PC-3 (cell line): Measurements from ENCODE around the gene TKFC. TPM values are rescaled to one million over a fixed set of nuclear protein-coding genes. Genes with fewer than 3 reads are reported as not detected.

Experiments
- ATAC-seq: fragments of 200-7000 bp; cut with Tn5 transposase; 2 replicates; pipeline ENCODE4 v1.9.1; 2020; ENCODE audit warnings: mild to moderate bottlenecking, moderate library complexity
- BruUV-seq: library from RNA; stranded (reverse); fragments of 400-500 nt; replicated peaks from 2 replicates; lab custom pipeline; 2021; lab: Mats Ljungman, UMichigan
- CTCF ChIA-PET: fragments of 300-600 bp; sonication (Branson Sonifier 250); formaldehyde crosslinking; loops from one replicate; lab custom pipeline; 2022; ENCODE audit warnings: antibody characterized with exemption; lab: Charles Lee
- POLR2A ChIA-PET: fragments of 300-600 bp; sonication (Branson Sonifier 250); formaldehyde crosslinking; loops from one replicate; lab custom pipeline; 2022; ENCODE audit warnings: antibody characterized with exemption; ENCODE audit not compliant: unreplicated experiment; lab: Charles Lee
- DNase-seq: peaks from one replicate; pipeline ENCODE4 v3.0.0-alpha.2; 2015
- H2AFZ ChIP-seq: fragments of 300-600 bp; sonication (generic); 2 replicates; pipeline ENCODE4 v1.6.0; 2016; ENCODE audit warnings: antibody characterized with exemption, low read length
- H3F3A ChIP-seq: fragments of 300-600 bp; sonication (generic); one replicate; pipeline ENCODE4 v1.6.0; 2017; ENCODE audit warnings: antibody characterized with exemption, low read length, control low read depth, mild to moderate bottlenecking; ENCODE audit not compliant: unreplicated experiment
- H3K27ac ChIP-seq: fragments of 300-600 bp; sonication (generic); 2 replicates; pipeline ENCODE4 v1.5.1; 2016; ENCODE audit warnings: mild to moderate bottlenecking, low read length
- H3K27me3 ChIP-seq: fragments of 300-600 bp; sonication (generic); 2 replicates; pipeline ENCODE4 v1.6.1; 2016; ENCODE audit warnings: low read length, mixed read lengths
- H3K36me3 ChIP-seq: fragments of 300-600 bp; sonication (generic); 2 replicates; pipeline ENCODE4 v1.6.1; 2016; ENCODE audit warnings: low read depth, mixed run types, low read length, mixed read lengths
- H3K4me1 ChIP-seq: fragments of 300-600 bp; sonication (generic); 2 replicates; pipeline ENCODE4 v1.5.1; 2016; ENCODE audit warnings: low read length; ENCODE audit not compliant: insufficient read depth
- H3K4me2 ChIP-seq: fragments of 300-600 bp; sonication (generic); 2 replicates; pipeline ENCODE4 v1.6.0; 2016; ENCODE audit warnings: low read length
- H3K4me3 ChIP-seq: fragments of 300-600 bp; sonication (generic); 2 replicates; pipeline ENCODE4 v1.5.1; 2016; ENCODE audit warnings: mild to moderate bottlenecking, low read length, mixed read lengths
- H3K79me2 ChIP-seq: fragments of 300-600 bp; sonication (generic); 2 replicates; pipeline ENCODE4 v1.6.1; 2017; ENCODE audit warnings: low read length, mixed read lengths
- H3K9ac ChIP-seq: fragments of 300-600 bp; sonication (generic); 2 replicates; pipeline ENCODE4 v1.6.0; 2016; ENCODE audit warnings: mild to moderate bottlenecking, low read length
- H3K9me2 ChIP-seq: fragments of 300-600 bp; sonication (generic); replicated peaks from 2 replicates; pipeline ENCODE4 v1.6.1; 2016; ENCODE audit warnings: mixed run types, low read length, mixed read lengths
- H3K9me3 ChIP-seq: fragments of 300-600 bp; sonication (generic); 2 replicates; pipeline ENCODE4 v1.6.1; 2016; ENCODE audit warnings: low read length, mixed read lengths
- H4K20me1 ChIP-seq: fragments of 300-600 bp; sonication (generic); 2 replicates; pipeline ENCODE4 v1.6.1; 2016; ENCODE audit warnings: low read length, mixed read lengths
- EZH2 ChIP-seq: fragments of 300-600 bp; sonication (generic); IDR thresholded peaks from one replicate; pipeline ENCODE4 v1.6.1; 2017; ENCODE audit warnings: antibody characterized with exemption, mild to moderate bottlenecking, low read length; ENCODE audit not compliant: unreplicated experiment
- EZH2phosphoT487 ChIP-seq: fragments of 300-600 bp; sonication (generic); IDR thresholded peaks from 2 replicates; pipeline ENCODE4 v1.6.1; 2018; ENCODE audit warnings: mild to moderate bottlenecking, antibody characterized with exemption, low read length, borderline replicate concordance
- intact Hi-C: fragments of 100-400 bp; cut with micrococcal nuclease; formaldehyde crosslinking; loops from 2 replicates; pipeline ENCODE4 v1.9.0; 2023
- total RNA-seq: library from RNA; depleted of rRNA; stranded (reverse); fragments of >200 nt; gene quantifications from 2 replicates; pipeline ENCODE4 v1.2.3, GENCODE V29; 2014
- TF ChIP-seq, protein P1 (sequence below): fragments of 300-600 bp; sonication (generic); conservative IDR thresholded peaks from 2 replicates; pipeline ENCODE4 v1.5.1; 2017; ENCODE audit warnings: antibody characterized with exemption, low read depth, mild to moderate bottlenecking, low read length

Gene TKFC
- total RNA-seq, 1 experiment from 2014 or later, result 56.9 TPM

DNA sequence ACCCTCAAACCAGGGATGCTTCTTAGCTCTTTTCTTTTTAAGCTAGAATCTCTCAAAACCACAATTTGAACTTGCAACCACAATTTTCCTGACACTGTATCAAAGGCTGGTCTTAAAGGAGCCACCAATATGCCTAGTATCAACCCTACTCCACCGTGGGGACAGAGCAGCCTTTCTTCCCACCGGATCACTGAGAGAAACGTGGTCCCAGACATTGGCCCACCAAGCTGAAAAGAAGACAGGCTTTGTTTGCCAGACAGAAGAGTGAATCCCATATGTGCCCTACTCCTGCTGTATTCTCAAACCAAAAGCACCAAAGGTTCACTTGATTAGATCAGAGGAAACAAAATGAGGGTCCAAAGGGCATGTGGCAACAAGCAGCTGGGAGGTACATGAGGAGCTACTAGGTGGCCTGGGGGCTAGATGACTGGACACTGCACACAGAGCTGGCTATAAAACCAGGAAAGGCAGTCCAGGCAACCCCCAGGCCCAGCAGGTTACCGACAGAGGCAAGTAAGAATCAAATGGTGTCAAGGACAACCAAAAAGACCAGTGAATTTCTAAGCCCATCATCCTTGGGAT lies 34.3 kb upstream of the TKFC start:
- Histone ChIP-seq H3K4me1 (peaks cover 12% of the 10 kb centered on the region), H3K27me3 (peaks cover 9% of the 10 kb centered on the region), H3K27ac (no peak overlapping the region), H3K9ac (no peak overlapping the region), H3K9me3 (no peaks in the 10 kb centered on the region), H3F3A (no peaks in the 10 kb centered on the region), H3K4me2 (no peak overlapping the region), H3K36me3 (peaks cover 52% of the 10 kb centered on the region), H3K9me2 (no peaks in the 10 kb centered on the region), H3K79me2 (no peaks in the 10 kb centered on the region), H3K4me3 (no peak overlapping the region), H2AFZ (no peak overlapping the region), H4K20me1 (no peaks in the 10 kb centered on the region)
- TF ChIP-seq, protein P1, sequence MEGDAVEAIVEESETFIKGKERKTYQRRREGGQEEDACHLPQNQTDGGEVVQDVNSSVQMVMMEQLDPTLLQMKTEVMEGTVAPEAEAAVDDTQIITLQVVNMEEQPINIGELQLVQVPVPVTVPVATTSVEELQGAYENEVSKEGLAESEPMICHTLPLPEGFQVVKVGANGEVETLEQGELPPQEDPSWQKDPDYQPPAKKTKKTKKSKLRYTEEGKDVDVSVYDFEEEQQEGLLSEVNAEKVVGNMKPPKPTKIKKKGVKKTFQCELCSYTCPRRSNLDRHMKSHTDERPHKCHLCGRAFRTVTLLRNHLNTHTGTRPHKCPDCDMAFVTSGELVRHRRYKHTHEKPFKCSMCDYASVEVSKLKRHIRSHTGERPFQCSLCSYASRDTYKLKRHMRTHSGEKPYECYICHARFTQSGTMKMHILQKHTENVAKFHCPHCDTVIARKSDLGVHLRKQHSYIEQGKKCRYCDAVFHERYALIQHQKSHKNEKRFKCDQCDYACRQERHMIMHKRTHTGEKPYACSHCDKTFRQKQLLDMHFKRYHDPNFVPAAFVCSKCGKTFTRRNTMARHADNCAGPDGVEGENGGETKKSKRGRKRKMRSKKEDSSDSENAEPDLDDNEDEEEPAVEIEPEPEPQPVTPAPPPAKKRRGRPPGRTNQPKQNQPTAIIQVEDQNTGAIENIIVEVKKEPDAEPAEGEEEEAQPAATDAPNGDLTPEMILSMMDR, result no peak
- no peak for TF ChIP-seq EZH2phosphoT487
- no peak for TF ChIP-seq EZH2
- ChIA-PET POLR2A (interaction anchor here (0.6 kb wide), 1 partner anchor 86 kb away, joined by 3 read pairs; no protein-coding TSS in a partner anchor), CTCF (no interaction called here)
- no TSS peak for BruUV-seq
- ATAC-seq, result no peak
- intact Hi-C loops, result no loop called here
- DNase-seq, result no peak

DNA sequence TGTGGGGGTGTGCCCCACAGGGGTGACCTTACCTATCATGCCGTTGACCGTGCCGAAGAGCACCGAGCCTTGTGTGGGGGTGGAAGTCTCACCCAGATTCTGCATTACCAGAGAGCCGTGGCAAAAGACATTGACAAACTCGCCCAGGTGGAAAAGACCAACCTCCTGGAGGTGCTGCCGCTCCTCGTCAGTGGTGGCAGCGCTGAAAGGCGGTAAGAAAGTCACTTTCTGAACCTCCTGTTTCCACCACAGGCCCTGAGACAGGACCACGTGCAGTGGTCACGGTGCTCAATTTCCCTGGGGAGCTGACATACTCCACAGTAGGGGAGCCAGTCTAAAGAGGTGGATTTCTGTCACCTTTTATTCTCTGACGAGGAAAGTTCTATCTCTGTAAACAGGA lies 30.5 kb upstream of the TKFC start:
- Histone ChIP-seq H3K4me2 (no peak overlapping the region), H3K9me2 (no peaks in the 10 kb centered on the region), H3K4me1 (no peaks in the 10 kb centered on the region), H4K20me1 (no peaks in the 10 kb centered on the region), H3K79me2 (no peaks in the 10 kb centered on the region), H3K27ac (no peak overlapping the region), H3K9ac (no peak overlapping the region), H3F3A (no peaks in the 10 kb centered on the region), H3K27me3 (no peaks in the 10 kb centered on the region), H3K36me3 (peaks cover 85% of the 10 kb centered on the region), H3K9me3 (no peaks in the 10 kb centered on the region), H2AFZ (no peak overlapping the region), H3K4me3 (no peak overlapping the region)
- intact Hi-C loops, result no loop called here
- ATAC-seq, result no peak
- CTCF ChIA-PET, result no interaction called here
- no TSS peak for BruUV-seq
- DNase-seq, result no peak
- no peak for TF ChIP-seq EZH2
- no peak for TF ChIP-seq EZH2phosphoT487
- TF ChIP-seq, protein P1, result no peak
- POLR2A ChIA-PET, result no interaction called here

DNA sequence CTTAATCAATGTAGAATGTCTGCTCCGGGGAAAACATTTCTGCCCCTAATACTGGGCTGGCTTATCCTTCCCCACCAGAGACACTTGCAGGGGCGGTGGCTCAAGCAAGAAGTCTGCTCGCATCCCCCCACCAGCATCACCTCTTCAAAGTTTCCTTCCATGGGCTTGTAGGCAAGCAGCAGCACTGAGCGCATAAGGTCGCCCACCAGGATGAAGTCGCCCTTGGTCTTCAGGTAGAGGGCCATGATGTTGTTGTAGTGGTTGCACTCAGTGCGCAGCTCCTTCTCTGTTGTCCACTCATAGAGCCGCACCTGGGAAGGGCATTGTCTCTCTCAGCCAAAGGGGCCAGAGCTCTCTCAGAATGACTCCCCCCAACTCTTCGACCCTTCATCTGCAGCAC lies 29.3 kb upstream of the TKFC start:
- Histone ChIP-seq H3K4me2 (no peak overlapping the region), H4K20me1 (no peaks in the 10 kb centered on the region), H3K9ac (no peak overlapping the region), H3K4me3 (no peak overlapping the region), H3K9me2 (no peaks in the 10 kb centered on the region), H3K4me1 (no peaks in the 10 kb centered on the region), H3K27ac (no peak overlapping the region), H3K36me3 (peaks cover 92% of the 10 kb centered on the region), H2AFZ (no peak overlapping the region), H3F3A (no peaks in the 10 kb centered on the region), H3K9me3 (no peaks in the 10 kb centered on the region), H3K27me3 (no peaks in the 10 kb centered on the region), H3K79me2 (no peaks in the 10 kb centered on the region)
- BruUV-seq, result no TSS peak
- ChIA-PET POLR2A (no interaction called here), CTCF (no interaction called here)
- intact Hi-C loops, result no loop called here
- DNase-seq (no peak), ATAC-seq (no peak)
- TF ChIP-seq, protein P1, result no peak
- TF ChIP-seq EZH2 (no peak), EZH2phosphoT487 (no peak)
